IMR-90 (cell line): Measurements from ENCODE around the gene SLAMF1. TPM values are rescaled to one million over a fixed set of nuclear protein-coding genes. Genes with fewer than 3 reads are reported as not detected.

Experiments
- ATAC-seq: fragments of 200-7000 bp; cut with Tn5 transposase; 2 replicates; pipeline ENCODE4 v1.9.1; 2020; ENCODE audit warnings: low read depth, mild to moderate bottlenecking, moderate library complexity
- BruUV-seq: library from RNA; stranded (reverse); fragments of 400-500 nt; replicated peaks from 2 replicates; lab custom pipeline; 2021; lab: Mats Ljungman, UMichigan
- CTCF ChIA-PET: fragments of 300-600 bp; formaldehyde crosslinking; extraction: SDS; loops from one replicate; lab custom pipeline; 2021; ENCODE audit warnings: antibody characterized with exemption; lab: Yijun Ruan, JAX
- POLR2A ChIA-PET: fragments of 300-600 bp; sonication (Branson Sonifier 250); formaldehyde crosslinking; loops from one replicate; lab custom pipeline; 2022; ENCODE audit warnings: antibody characterized with exemption; ENCODE audit not compliant: unreplicated experiment; lab: Charles Lee
- DNase-seq: peaks from one replicate; pipeline ENCODE4 v3.0.0; 2013
- H2AFZ ChIP-seq: replicated peaks from 2 replicates; pipeline ENCODE3; 2013; ENCODE audit warnings: low read length, mild to moderate bottlenecking; ENCODE audit not compliant: poor library complexity
- H2AK5ac ChIP-seq: 2 replicates; pipeline ENCODE4 v1.6.1; 2013; ENCODE audit warnings: low read depth, low read length, inconsistent platforms
- H2AK9ac ChIP-seq: replicated peaks from 2 replicates; pipeline ENCODE3; 2013; ENCODE audit warnings: mild to moderate bottlenecking, low read depth, low read length, moderate library complexity; ENCODE audit not compliant: poor library complexity
- H2BK120ac ChIP-seq: 2 replicates; pipeline ENCODE4 v1.6.1; 2013; ENCODE audit warnings: low read depth, low read length, inconsistent platforms
- H2BK15ac ChIP-seq: 3 replicates; pipeline ENCODE4 v1.6.1; 2013; ENCODE audit warnings: low read depth, low read length, inconsistent platforms
- H2BK20ac ChIP-seq: 2 replicates; pipeline ENCODE4 v1.6.1; 2013; ENCODE audit warnings: low read depth, mild to moderate bottlenecking, inconsistent platforms, low read length, moderate library complexity
- H2BK5ac ChIP-seq: 2 replicates; pipeline ENCODE4 v1.6.1; 2013; ENCODE audit warnings: mild to moderate bottlenecking, low read depth, low read length, inconsistent platforms; ENCODE audit not compliant: poor library complexity, severe bottlenecking
- H3K14ac ChIP-seq: replicated peaks from 2 replicates; pipeline ENCODE4 v1.6.1; 2013; ENCODE audit warnings: low read depth, low read length, inconsistent platforms
- H3K18ac ChIP-seq: 2 replicates; pipeline ENCODE4 v1.6.1; 2013; ENCODE audit warnings: low read depth, low read length, control low read depth
- H3K23ac ChIP-seq: 2 replicates; pipeline ENCODE4 v1.6.1; 2013; ENCODE audit warnings: low read depth, low read length, inconsistent platforms
- H3K27ac ChIP-seq: 2 replicates; pipeline ENCODE4 v1.5.1; 2013; ENCODE audit warnings: mild to moderate bottlenecking, control low read depth, low read length; ENCODE audit not compliant: insufficient read depth
- H3K27me3 ChIP-seq: 2 replicates; pipeline ENCODE4 v1.6.1; 2013; ENCODE audit warnings: low read length; ENCODE audit not compliant: control insufficient read depth, insufficient read depth
- H3K36me3 ChIP-seq: 2 replicates; pipeline ENCODE4 v1.6.1; 2013; ENCODE audit warnings: low read length, mixed read lengths; ENCODE audit not compliant: control insufficient read depth, insufficient read depth
- H3K4ac ChIP-seq: 2 replicates; pipeline ENCODE4 v1.6.1; 2013; ENCODE audit warnings: low read depth, low read length, inconsistent platforms
- H3K4me1 ChIP-seq: 2 replicates; pipeline ENCODE4 v1.6.1; 2013; ENCODE audit warnings: low read length, mixed read lengths; ENCODE audit not compliant: control insufficient read depth, insufficient read depth
- H3K4me2 ChIP-seq: 2 replicates; pipeline ENCODE4 v1.6.1; 2013; ENCODE audit warnings: low read depth, mild to moderate bottlenecking, control low read depth, low read length, moderate library complexity
- H3K4me3 ChIP-seq: 2 replicates; pipeline ENCODE4 v1.5.1; 2013; ENCODE audit warnings: low read depth, mild to moderate bottlenecking, control low read depth, low read length, moderate library complexity; ENCODE audit not compliant: insufficient read depth
- H3K56ac ChIP-seq: 2 replicates; pipeline ENCODE4 v1.6.1; 2013; ENCODE audit warnings: low read length, inconsistent platforms; ENCODE audit not compliant: insufficient read depth; ENCODE audit errors: extremely low read depth
- H3K79me1 ChIP-seq, 2 experiments: 2 replicates each; pipeline ENCODE4 v1.6.1; 2013; ENCODE audit warnings: low read length in 2 of 2, inconsistent platforms in 1 of 2, low read depth in 1 of 2
- H3K9ac ChIP-seq: 2 replicates; pipeline ENCODE4 v1.6.1; 2013; ENCODE audit warnings: low read depth, low read length, control low read depth
- H3K9me1 ChIP-seq: 2 replicates; pipeline ENCODE4 v1.6.1; 2013; ENCODE audit warnings: low read length, inconsistent platforms; ENCODE audit not compliant: insufficient read depth
- H3K9me3 ChIP-seq: 2 replicates; pipeline ENCODE4 v1.6.1; 2013; ENCODE audit warnings: low read length; ENCODE audit not compliant: control insufficient read depth, insufficient read depth
- H4K20me1 ChIP-seq: 2 replicates; pipeline ENCODE4 v1.6.1; 2013; ENCODE audit warnings: low read length, inconsistent platforms; ENCODE audit not compliant: insufficient read depth
- H4K5ac ChIP-seq: 2 replicates; pipeline ENCODE4 v1.6.1; 2013; ENCODE audit warnings: mild to moderate bottlenecking, low read depth, low read length, control low read depth
- H4K8ac ChIP-seq, 2 experiments: 2 replicates each; pipeline ENCODE4 v1.6.1; 2013; ENCODE audit warnings: low read depth in 2 of 2, low read length in 2 of 2, control low read depth in 1 of 2, inconsistent platforms in 1 of 2
- H4K91ac ChIP-seq: 2 replicates; pipeline ENCODE4 v1.6.1; 2013; ENCODE audit warnings: low read depth, low read length, inconsistent platforms; ENCODE audit not compliant: insufficient read depth
- BHLHE40 ChIP-seq: fragments of 150-350 bp; IDR thresholded peaks from 2 replicates; pipeline ENCODE4 v1.6.1; 2016; ENCODE audit warnings: mild to moderate bottlenecking, low read depth, low read length
- WGBS, 2 experiments: methylation state at CpG; one replicate each; pipeline versions ENCODE4 v1.1.5 to v1.1.7; 2013; ENCODE audit warnings: missing lambda C conversion rate in 2 of 2; ENCODE audit not compliant: insufficient read length in 1 of 2; ENCODE audit errors: extremely low coverage in 2 of 2; 5-methylcytosine and 5-hydroxymethylcytosine counted together
- dilution Hi-C: fragments of 300-500 bp; cut with HindIII; formaldehyde crosslinking; loops from one replicate; pipeline ENCODE4 v1.14.3; 2018; ENCODE audit warnings: low sequenced_read_pairs; ENCODE audit not compliant: unreplicated experiment
- in situ Hi-C: fragments of 300-500 bp; cut with MboI; formaldehyde crosslinking; loops from 3 replicates; pipeline ENCODE4 v1.14.3; 2019; ENCODE audit warnings: low sequenced_read_pairs, inconsistent platforms, mixed read lengths
- intact Hi-C: fragments of 100-400 bp; cut with micrococcal nuclease; formaldehyde crosslinking; loops from 2 replicates; pipeline ENCODE4 v1.10.0; 2022
- polyA plus RNA-seq, 3 experiments: library from polyadenylated mRNA; depleted of rRNA; stranded (reverse); fragments of >200 nt; gene quantifications; 2 replicates each; pipeline ENCODE4 v1.2.3, GENCODE V29; 2012; ENCODE audit warnings: low replicate concordance in 1 of 3
- total RNA-seq: library from RNA; depleted of rRNA; stranded (reverse); fragments of >200 nt; gene quantifications from 2 replicates; pipeline ENCODE4 v1.2.3, GENCODE V29; 2012
- TF ChIP-seq, protein P1 (sequence below): fragments of 150-350 bp; IDR thresholded peaks from 2 replicates; pipeline ENCODE4 v1.6.1; 2017; ENCODE audit warnings: mild to moderate bottlenecking, antibody characterized with exemption, low read length, low read depth

Gene SLAMF1
- total and polyA plus RNA-seq, 2 of the 4 experiments (the other 2 are of a cell fraction): not detected

DNA sequence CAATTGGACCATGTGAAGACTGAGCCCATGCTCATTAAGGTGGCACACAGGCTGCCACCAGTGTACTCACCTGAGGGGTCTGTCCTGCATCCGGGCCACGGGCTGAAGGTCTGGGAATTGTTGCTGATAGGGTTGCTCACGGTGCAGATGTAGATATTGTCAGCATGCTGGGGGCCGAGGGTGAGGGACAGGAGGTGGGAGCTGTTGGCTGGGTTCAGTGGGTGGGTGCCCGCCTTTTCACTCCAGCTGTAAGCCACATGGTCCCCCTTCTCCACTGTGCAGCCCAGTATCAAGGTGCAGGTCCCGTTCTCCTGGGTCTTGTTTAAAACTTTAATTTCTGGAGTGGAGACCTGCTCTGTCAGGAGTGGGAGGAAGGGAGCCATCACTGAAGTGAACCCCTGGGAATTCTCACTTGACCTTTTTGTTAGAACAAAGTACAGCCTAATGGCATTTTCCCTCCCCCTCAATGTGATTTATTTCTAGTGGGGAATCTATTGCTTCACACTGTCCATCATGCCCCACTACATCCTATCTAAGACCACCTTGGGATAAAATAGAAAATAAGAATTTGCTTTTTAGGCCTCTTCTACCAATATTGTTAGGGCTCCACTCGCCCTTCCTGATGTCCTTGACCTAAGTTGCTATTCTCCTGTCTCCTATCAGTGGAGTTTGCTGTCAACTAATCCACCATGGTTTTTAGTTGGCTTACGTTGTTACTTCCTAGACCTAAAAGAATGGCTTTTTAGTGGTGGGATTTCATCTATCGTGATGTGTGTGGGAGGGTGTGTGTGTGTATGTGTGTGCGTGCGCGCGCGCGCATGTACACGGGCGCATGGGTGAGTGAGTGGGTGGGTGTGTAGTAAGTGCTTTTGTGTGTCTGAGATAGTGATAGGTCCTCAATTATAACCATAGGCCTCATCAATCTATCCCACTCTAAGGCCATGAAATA, 12.0 kb downstream of the SLAMF1 start:
- CTCF ChIA-PET: no interaction called here
- H3K36me3 ChIP-seq: no peaks in the 10 kb centered on the region
- no peak overlapping the region for H4K5ac ChIP-seq
- H3K4me1 ChIP-seq: no peaks in the 10 kb centered on the region
- no peaks in the 10 kb centered on the region for H3K9me1 ChIP-seq
- no peak overlapping the region for H2BK15ac ChIP-seq
- H3K56ac ChIP-seq: no peak overlapping the region
- H3K9me3 ChIP-seq: no peaks in the 10 kb centered on the region
- H2AK5ac ChIP-seq: no peak overlapping the region
- intact Hi-C loops: no loop called here
- H2AFZ ChIP-seq: no peak overlapping the region
- DNase-seq: no peak
- whole genome bisulfite sequencing, 2 experiments: 60% methylated on average over 1 of the region's 17 CpGs; no CpG with 5 or more reads in 1 of the 2 experiments
- H2BK5ac ChIP-seq: no peak overlapping the region
- no peak overlapping the region for H2BK20ac ChIP-seq
- no peak for ATAC-seq
- no peak overlapping the region for H3K27ac ChIP-seq
- H4K20me1 ChIP-seq: no peaks in the 10 kb centered on the region
- H3K27me3 ChIP-seq: no peaks in the 10 kb centered on the region
- H4K8ac ChIP-seq: no peak overlapping the region
- H3K23ac ChIP-seq: no peak overlapping the region
- in situ Hi-C loops: no loop called here
- H3K4ac ChIP-seq: no peak overlapping the region
- no peak overlapping the region for H2AK9ac ChIP-seq
- H3K9ac ChIP-seq: no peak overlapping the region
- BruUV-seq: no TSS peak
- no peak overlapping the region for H3K18ac ChIP-seq
- H3K14ac ChIP-seq: no peak overlapping the region
- no peak overlapping the region for H3K4me2 ChIP-seq
- H3K79me1 ChIP-seq: no peaks in the 10 kb centered on the region
- POLR2A ChIA-PET: no interaction called here
- no peak overlapping the region for H3K4me3 ChIP-seq
- no peak for TF ChIP-seq BHLHE40
- TF ChIP-seq, protein P1, sequence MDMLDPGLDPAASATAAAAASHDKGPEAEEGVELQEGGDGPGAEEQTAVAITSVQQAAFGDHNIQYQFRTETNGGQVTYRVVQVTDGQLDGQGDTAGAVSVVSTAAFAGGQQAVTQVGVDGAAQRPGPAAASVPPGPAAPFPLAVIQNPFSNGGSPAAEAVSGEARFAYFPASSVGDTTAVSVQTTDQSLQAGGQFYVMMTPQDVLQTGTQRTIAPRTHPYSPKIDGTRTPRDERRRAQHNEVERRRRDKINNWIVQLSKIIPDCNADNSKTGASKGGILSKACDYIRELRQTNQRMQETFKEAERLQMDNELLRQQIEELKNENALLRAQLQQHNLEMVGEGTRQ: no peak
- H4K91ac ChIP-seq: no peak overlapping the region
- no peak overlapping the region for H2BK120ac ChIP-seq
- dilution Hi-C loops: no loop called here
